A549 (cell line): ENCODE data around the gene EVX2.

Experiments used
- CTCF ChIP-seq: fragments of >200 bp; sonication (Bioruptor Twin); formaldehyde crosslinking; IDR thresholded peaks from 3 replicates; pipeline ENCODE4 v1.5.1; 2016
- HDAC2 ChIP-seq: fragments of 200-600 bp; sonication (generic); IDR thresholded peaks from 2 replicates; pipeline ENCODE4 v1.6.1; 2016
- MYC ChIP-seq: IDR thresholded peaks from 2 replicates; pipeline ENCODE4 v1.6.1; 2012; ENCODE audit warnings: mild to moderate bottlenecking, inconsistent platforms, low read length, improper control_type of control experiment, borderline replicate concordance
- PHF8 ChIP-seq: fragments of 200-600 bp; sonication (generic); IDR thresholded peaks from 2 replicates; pipeline ENCODE4 v1.6.1; 2016; ENCODE audit warnings: low read depth, mild to moderate bottlenecking, antibody characterized with exemption, moderate library complexity, borderline replicate concordance
- POLR2A ChIP-seq: IDR thresholded peaks from 2 replicates; pipeline ENCODE4 v1.6.1; 2012; ENCODE audit warnings: mild to moderate bottlenecking, low read length
- TF ChIP-seq, protein P1 (sequence below): fragments of 450-650 bp; IDR thresholded peaks from 2 replicates; pipeline ENCODE4 v1.6.1; 2014; ENCODE audit warnings: antibody characterized with exemption
- TF ChIP-seq, protein P2 (sequence below): IDR thresholded peaks from 2 replicates; pipeline ENCODE4 v1.6.1; 2012

DNA sequence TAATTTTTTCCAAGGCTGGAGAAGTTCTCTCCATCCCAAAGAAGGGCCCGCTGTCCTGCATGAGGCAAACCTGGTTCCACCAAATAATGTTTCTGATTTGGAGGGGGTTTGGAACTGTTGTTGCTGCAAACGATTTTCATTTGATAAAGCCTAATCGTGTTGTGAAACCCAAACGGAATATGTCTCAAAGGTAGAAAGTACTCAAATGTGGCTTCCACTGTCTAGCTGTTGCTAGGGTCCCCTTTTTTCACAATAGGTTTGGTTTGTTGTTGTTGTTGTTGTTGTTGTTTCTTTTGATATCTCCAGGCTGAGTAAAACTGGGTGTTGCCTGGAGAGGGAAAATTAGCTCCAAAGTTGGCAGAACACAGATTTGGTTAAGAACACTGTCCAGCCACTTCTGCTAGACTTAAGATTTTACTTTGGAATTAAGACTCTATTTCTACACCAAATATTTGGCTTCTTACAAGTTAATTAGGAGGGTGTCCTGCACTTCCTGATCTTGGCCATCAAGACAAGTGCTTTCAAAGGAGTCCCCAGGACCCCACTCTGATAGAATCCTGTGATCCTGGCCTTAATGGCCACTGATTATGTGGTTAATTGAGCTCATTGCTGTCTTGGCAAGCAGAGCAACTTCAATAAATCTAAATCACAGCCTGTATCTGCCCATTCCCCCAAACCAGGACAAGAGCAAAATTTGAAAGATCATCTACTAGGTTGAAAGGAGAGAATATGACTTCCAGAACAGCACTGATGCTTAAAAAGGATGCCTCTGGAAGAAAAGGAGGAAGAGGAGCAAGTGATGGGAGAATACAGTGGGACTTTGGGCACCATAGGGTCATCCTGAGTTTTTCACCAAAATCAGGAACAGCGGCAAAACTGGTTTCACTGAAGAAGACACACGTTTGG is 5.4 kb upstream of the EVX2 start:
- TF ChIP-seq CTCF (no peak), MYC (no peak), POLR2A (no peak), PHF8 (no peak), HDAC2 (no peak)
- TF ChIP-seq, protein P1, sequence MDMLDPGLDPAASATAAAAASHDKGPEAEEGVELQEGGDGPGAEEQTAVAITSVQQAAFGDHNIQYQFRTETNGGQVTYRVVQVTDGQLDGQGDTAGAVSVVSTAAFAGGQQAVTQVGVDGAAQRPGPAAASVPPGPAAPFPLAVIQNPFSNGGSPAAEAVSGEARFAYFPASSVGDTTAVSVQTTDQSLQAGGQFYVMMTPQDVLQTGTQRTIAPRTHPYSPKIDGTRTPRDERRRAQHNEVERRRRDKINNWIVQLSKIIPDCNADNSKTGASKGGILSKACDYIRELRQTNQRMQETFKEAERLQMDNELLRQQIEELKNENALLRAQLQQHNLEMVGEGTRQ = no peak
- TF ChIP-seq, protein P2, sequence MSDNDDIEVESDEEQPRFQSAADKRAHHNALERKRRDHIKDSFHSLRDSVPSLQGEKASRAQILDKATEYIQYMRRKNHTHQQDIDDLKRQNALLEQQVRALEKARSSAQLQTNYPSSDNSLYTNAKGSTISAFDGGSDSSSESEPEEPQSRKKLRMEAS = no peak
